B cell (primary cell): ENCODE data around the gene MBD3. TPM values are rescaled to one million over a fixed set of nuclear protein-coding genes. Genes with fewer than 3 reads are reported as not detected.

ENCODE experiments used
- ATAC-seq: fragments of 200-7000 bp; cut with Tn5 transposase; one replicate; pipeline ENCODE4 v1.10.0; 2021; ENCODE audit warnings: low read depth, mild to moderate bottlenecking, moderate number of reproducible peaks, moderate library complexity
- CTCF ChIA-PET: fragments of 350-600 bp; sonication (Branson Sonifier 250); formaldehyde crosslinking; loops from one replicate; lab custom pipeline; 2021; ENCODE audit warnings: antibody characterized with exemption, inconsistent platforms; lab: Charles Lee
- POLR2A ChIA-PET: fragments of 350-600 bp; sonication (Branson Sonifier 250); formaldehyde crosslinking; loops from one replicate; lab custom pipeline; 2021; ENCODE audit warnings: antibody characterized with exemption; lab: Charles Lee
- DNase-seq: peaks from one replicate; pipeline ENCODE4 v3.0.0; 2013
- H2AFZ ChIP-seq: 2 replicates; pipeline ENCODE4 v1.6.1; 2012; ENCODE audit warnings: mild to moderate bottlenecking, low read depth, low read length; ENCODE audit not compliant: insufficient read depth, poor library complexity, severe bottlenecking
- H3K27ac ChIP-seq, 2 donors: 1 replicate in 1 of 2; 2 replicates in 1 of 2; pipeline ENCODE4 v1.5.1; 2012 to 2013; ENCODE audit warnings: low read length in 2 of 2, mild to moderate bottlenecking in 2 of 2, moderate library complexity in 1 of 2
- H3K27me3 ChIP-seq, 4 experiments: fragments of 200-600 bp in 1 of 4; sonication (generic) in 1 of 4; replicated peaks in 1 of 4; 1 replicate in 2 of 4; 2 replicates in 2 of 4; pipeline versions ENCODE4 v1.6.1 to v1.7.0; 2013 to 2016; ENCODE audit warnings: low read length in 3 of 4, mild to moderate bottlenecking in 2 of 4, mixed read lengths in 1 of 4, moderate library complexity in 1 of 4; ENCODE audit not compliant: insufficient read depth in 4 of 4, control insufficient read depth in 3 of 4; ENCODE audit errors: control extremely low read depth in 1 of 4
- H3K36me3 ChIP-seq, 2 experiments: replicated peaks in 1 of 2; 1 replicate in 1 of 2; 2 replicates in 1 of 2; pipeline versions ENCODE4 v1.6.1 to v1.7.1; 2013; ENCODE audit warnings: low read length in 1 of 2; ENCODE audit not compliant: insufficient read depth in 2 of 2, control insufficient read depth in 1 of 2; ENCODE audit errors: control extremely low read depth in 1 of 2, extremely low read depth in 1 of 2
- H3K4me1 ChIP-seq, 2 donors: fragments of 200-600 bp in 1 of 2; sonication (generic) in 1 of 2; 1 replicate in 1 of 2; 2 replicates in 1 of 2; pipeline versions ENCODE4 v1.5.1 to v1.6.1; 2013 to 2017; ENCODE audit warnings: low read length in 2 of 2; ENCODE audit not compliant: control insufficient read depth in 2 of 2, insufficient read depth in 2 of 2
- H3K4me2 ChIP-seq: replicated peaks from 2 replicates; pipeline ENCODE3; 2012; ENCODE audit warnings: mild to moderate bottlenecking, low read depth, low read length; ENCODE audit not compliant: poor library complexity, severe bottlenecking
- H3K4me3 ChIP-seq, 5 experiments: fragments of 200-600 bp in 1 of 5; sonication (generic) in 1 of 5; 1 replicate in 3 of 5; 2 replicates in 2 of 5; pipeline versions ENCODE4 v1.5.1 to v1.7.0; 2011 to 2016; ENCODE audit warnings: low read length in 4 of 5, mild to moderate bottlenecking in 4 of 5, low read depth in 2 of 5, control low read depth in 1 of 5, moderate library complexity in 1 of 5; ENCODE audit not compliant: insufficient read depth in 1 of 5; ENCODE audit errors: control extremely low read depth in 1 of 5, extremely low read depth in 1 of 5
- H3K79me2 ChIP-seq: fragments of 200-600 bp; sonication (generic); one replicate; pipeline ENCODE4 v1.6.0; 2016; ENCODE audit warnings: low read length; ENCODE audit not compliant: control insufficient read depth, insufficient read depth
- H3K9ac ChIP-seq: fragments of 200-600 bp; sonication (generic); 2 replicates; pipeline ENCODE4 v1.6.1; 2017; ENCODE audit warnings: mild to moderate bottlenecking, low read length, moderate library complexity
- H3K9me3 ChIP-seq, 3 donors: one replicate each; pipeline versions ENCODE4 v1.6.1 to v1.7.1; 2013; ENCODE audit warnings: low read length in 2 of 3; ENCODE audit not compliant: control insufficient read depth in 2 of 3, insufficient read depth in 1 of 3; ENCODE audit errors: control extremely low read depth in 1 of 3
- H4K20me1 ChIP-seq: 2 replicates; pipeline ENCODE4 v1.6.0; 2012; ENCODE audit warnings: mild to moderate bottlenecking, low read length; ENCODE audit not compliant: insufficient read depth, control insufficient read depth, poor library complexity, severe bottlenecking
- H3K27ac Mint-ChIP-seq: one replicate; pipeline ENCODE4 v1.8.0; 2021; ENCODE audit warnings: mixed read lengths
- H3K27me3 Mint-ChIP-seq: one replicate; pipeline ENCODE4 v1.8.0; 2021; ENCODE audit warnings: mixed read lengths
- H3K4me1 Mint-ChIP-seq: one replicate; pipeline ENCODE4 v1.8.0; 2021; ENCODE audit warnings: mixed read lengths
- H3K4me3 Mint-ChIP-seq: one replicate; pipeline ENCODE4 v1.8.0; 2021; ENCODE audit warnings: mixed read lengths
- H3K9me3 Mint-ChIP-seq: one replicate; pipeline ENCODE4 v1.8.0; 2022; ENCODE audit warnings: mixed read lengths; ENCODE audit not compliant: insufficient read depth
- EZH2 ChIP-seq: IDR thresholded peaks from 2 replicates; pipeline ENCODE4 v1.6.1; 2012; ENCODE audit warnings: borderline replicate concordance, low read depth, mild to moderate bottlenecking, moderate library complexity, low read length; ENCODE audit not compliant: insufficient read depth, poor library complexity, severe bottlenecking
- WGBS: methylation state at CpG from one replicate; pipeline ENCODE4 v1.1.5; 2013; ENCODE audit warnings: missing lambda C conversion rate; ENCODE audit not compliant: insufficient coverage; 5-methylcytosine and 5-hydroxymethylcytosine counted together
- intact Hi-C: fragments of 100-400 bp; cut with micrococcal nuclease; formaldehyde crosslinking; loops from one replicate; pipeline ENCODE4 v1.10.0; 2022
- polyA plus RNA-seq: library from polyadenylated mRNA; depleted of rRNA; stranded (reverse); fragments of >200 nt; gene quantifications from 2 replicates; pipeline ENCODE4 v1.2.3, GENCODE V29; 2012
- total RNA-seq, 2 donors: library from RNA; stranded (reverse); fragments of 120-200 nt in 1 of 2; gene quantifications; 1 replicate in 1 of 2; 2 replicates in 1 of 2; pipeline versions ENCODE4 v1.2.3 to v1.2.4, GENCODE V29; 2013 to 2022
- TF ChIP-seq, protein P1 (sequence below): fragments of 200-600 bp; IDR thresholded peaks from one replicate; pipeline ENCODE4 v1.8.0; 2022; ENCODE audit warnings: antibody characterized with exemption, mild to moderate bottlenecking

The MBD3 gene
- total and polyA plus RNA-seq, 2 donors (not counting 1 experiment from before 2014, with no cell fraction given), result 48.1 to 84.6 TPM

GRCh38 chr19:1630811-1631210 lies 38.1 kb upstream of the MBD3 start:
- no peaks in the 10 kb centered on the region for H3K27me3 Mint-ChIP-seq
- peaks cover 89% of the 10 kb centered on the region for H4K20me1 ChIP-seq
- H3K4me1 Mint-ChIP-seq, result peaks cover 3% of the 10 kb centered on the region
- H3K36me3 ChIP-seq, result peaks cover 0 to 74% of the 10 kb centered on the region in 2 experiments
- H3K9me3 ChIP-seq, result peaks cover 0 to 6% (median 0%) of the 10 kb centered on the region in 3 donors
- H3K4me3 Mint-ChIP-seq, result no peak overlapping the region
- ATAC-seq, result no peak
- intact Hi-C loops, result no loop called here
- H3K79me2 ChIP-seq, result peaks cover 70% of the 10 kb centered on the region
- no peak overlapping the region for H2AFZ ChIP-seq
- no peak overlapping the region for H3K27ac Mint-ChIP-seq
- no peaks in the 10 kb centered on the region for H3K4me1 ChIP-seq
- H3K9ac ChIP-seq, result no peak overlapping the region
- H3K4me2 ChIP-seq, result no peak overlapping the region
- no peak for DNase-seq
- no peaks in the 10 kb centered on the region for H3K27me3 ChIP-seq
- H3K9me3 Mint-ChIP-seq, result no peaks in the 10 kb centered on the region
- POLR2A ChIA-PET, result no interaction called here
- over 99% methylated on average over 17 of the region's 17 CpGs for WGBS
- no peak for TF ChIP-seq EZH2
- TF ChIP-seq, protein P1, sequence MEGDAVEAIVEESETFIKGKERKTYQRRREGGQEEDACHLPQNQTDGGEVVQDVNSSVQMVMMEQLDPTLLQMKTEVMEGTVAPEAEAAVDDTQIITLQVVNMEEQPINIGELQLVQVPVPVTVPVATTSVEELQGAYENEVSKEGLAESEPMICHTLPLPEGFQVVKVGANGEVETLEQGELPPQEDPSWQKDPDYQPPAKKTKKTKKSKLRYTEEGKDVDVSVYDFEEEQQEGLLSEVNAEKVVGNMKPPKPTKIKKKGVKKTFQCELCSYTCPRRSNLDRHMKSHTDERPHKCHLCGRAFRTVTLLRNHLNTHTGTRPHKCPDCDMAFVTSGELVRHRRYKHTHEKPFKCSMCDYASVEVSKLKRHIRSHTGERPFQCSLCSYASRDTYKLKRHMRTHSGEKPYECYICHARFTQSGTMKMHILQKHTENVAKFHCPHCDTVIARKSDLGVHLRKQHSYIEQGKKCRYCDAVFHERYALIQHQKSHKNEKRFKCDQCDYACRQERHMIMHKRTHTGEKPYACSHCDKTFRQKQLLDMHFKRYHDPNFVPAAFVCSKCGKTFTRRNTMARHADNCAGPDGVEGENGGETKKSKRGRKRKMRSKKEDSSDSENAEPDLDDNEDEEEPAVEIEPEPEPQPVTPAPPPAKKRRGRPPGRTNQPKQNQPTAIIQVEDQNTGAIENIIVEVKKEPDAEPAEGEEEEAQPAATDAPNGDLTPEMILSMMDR, result no peak
- no peak overlapping the region for H3K4me3 ChIP-seq
- no peak overlapping the region for H3K27ac ChIP-seq
- CTCF ChIA-PET, result no interaction called here

DNA sequence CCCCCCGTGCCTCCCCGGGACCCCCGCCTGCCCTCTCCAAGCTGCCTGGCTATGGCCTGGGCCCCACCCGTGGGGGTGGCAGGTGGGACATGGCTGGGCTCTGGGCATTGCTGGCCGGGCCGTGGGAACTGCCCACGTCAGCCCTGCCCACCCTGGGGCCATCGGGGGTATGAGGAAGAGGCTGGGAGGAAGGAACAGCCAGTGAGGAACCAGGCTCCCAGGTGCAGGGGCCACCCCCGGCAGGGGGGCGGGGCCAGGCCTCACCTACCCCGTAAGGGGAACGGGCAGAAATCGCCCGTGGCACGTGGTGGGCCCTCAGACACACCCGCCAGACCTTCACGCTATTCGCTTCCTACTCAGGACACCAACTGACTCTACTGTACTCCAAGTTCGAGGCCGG lies 37.3 kb upstream of the MBD3 start:
- Mint-ChIP-seq H3K4me1 (peaks cover 3% of the 10 kb centered on the region), H3K27ac (no peak overlapping the region)
- no peak overlapping the region for H3K9ac ChIP-seq

More for the DNA sequence above, 37.3 kb upstream of the MBD3 start:
- ATAC-seq (no peak), DNase-seq (no peak)
- peaks cover 0 to 72% of the 10 kb centered on the region in 2 experiments for H3K36me3 ChIP-seq
- WGBS, result 86% methylated on average over 15 of the region's 20 CpGs
- peaks cover 0 to 3% (median 0%) of the 10 kb centered on the region in 3 donors for H3K9me3 ChIP-seq
- no peak overlapping the region for H3K27ac ChIP-seq
- TF ChIP-seq EZH2, result no peak
- TF ChIP-seq, protein P1, result no peak
- POLR2A ChIA-PET, result no interaction called here
- CTCF ChIA-PET, result no interaction called here
- no peaks in the 10 kb centered on the region for H3K9me3 Mint-ChIP-seq
- H3K4me2 ChIP-seq, result no peak overlapping the region
- peaks cover 89% of the 10 kb centered on the region for H4K20me1 ChIP-seq
- no peaks in the 10 kb centered on the region for H3K27me3 ChIP-seq
- no peaks in the 10 kb centered on the region for H3K4me1 ChIP-seq
- intact Hi-C loops, result no loop called here
- H3K4me3 Mint-ChIP-seq, result no peak overlapping the region
- H3K4me3 ChIP-seq, result no peak overlapping the region
- peaks cover 62% of the 10 kb centered on the region for H3K79me2 ChIP-seq
- H3K27me3 Mint-ChIP-seq, result no peaks in the 10 kb centered on the region
- H2AFZ ChIP-seq, result no peak overlapping the region
